ENCODE data around the gene BLACAT1. TPM values are rescaled to one million over a fixed set of nuclear protein-coding genes. Genes with fewer than 3 reads are reported as not detected.

BLACAT1 gene
- total and polyA plus RNA-seq, 4 donors, result 0.35 to 0.74 (median 0.58) TPM

GRCh38 chr1:205450448-205450847, 5.4 kb downstream of the BLACAT1 start:
- DNase-seq, result peak in 1 of 3 donors; percentile 52
- H3K9ac ChIP-seq (ENCODE audit: insufficient read depth in 1 of 2, low read length in 2 of 2), result no peak overlapping the region

DNA sequence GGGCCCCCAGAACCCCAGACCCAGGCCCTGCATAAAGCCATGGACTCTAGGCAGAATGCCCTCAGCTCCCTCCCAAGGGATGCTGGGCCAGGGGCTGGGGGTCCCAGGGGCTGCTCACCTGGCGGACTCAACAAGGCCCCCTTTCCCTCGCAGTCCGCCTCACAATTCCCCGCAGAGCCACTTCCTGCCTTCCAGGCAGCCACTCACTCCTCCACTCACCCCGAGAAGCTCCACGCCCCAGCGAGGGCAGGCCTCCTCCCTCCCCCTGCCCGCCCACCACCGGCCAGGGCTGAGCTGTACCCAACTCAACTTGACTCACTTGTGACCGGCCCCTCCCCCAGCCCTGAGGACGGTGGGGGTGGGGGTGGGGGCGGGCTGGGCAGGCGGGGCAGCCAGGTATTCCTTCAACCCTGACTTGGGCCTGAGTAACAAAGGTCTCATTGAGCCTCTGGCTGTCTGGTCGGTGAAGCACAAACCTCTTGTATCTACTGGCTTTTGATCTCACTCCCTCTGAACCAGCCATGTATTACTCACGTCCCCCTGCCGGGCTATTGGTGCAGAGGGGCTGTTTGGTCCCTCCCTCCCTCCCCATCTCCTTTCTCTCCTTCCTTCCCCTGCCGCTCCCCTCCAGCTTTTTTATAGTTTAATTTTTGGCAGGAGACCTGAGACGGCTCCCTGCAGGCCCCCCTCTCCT, 5.9 kb downstream of the BLACAT1 start:
- peaks cover 0 to 24% (median 22%) of the 10 kb centered on the region in 3 donors for H3K27me3 ChIP-seq (ENCODE audit: control insufficient read depth in 3 of 3, insufficient read depth in 3 of 3, low read length in 2 of 3)
- 40 to 57% methylated on average over 14 to 18 of the region's 18 CpGs for WGBS, 2 donors

More at GRCh38 chr1:205450448-205450847, 5.4 kb downstream of the BLACAT1 start:
- peaks cover 0 to 28% (median 6%) of the 10 kb centered on the region in 5 donors for H3K4me1 ChIP-seq (ENCODE audit: control insufficient read depth in 5 of 5, insufficient read depth in 5 of 5, low read length in 5 of 5)
- ATAC-seq (ENCODE audit: insufficient read depth, low FRiP score), result no peak
- TF ChIP-seq, protein P1, sequence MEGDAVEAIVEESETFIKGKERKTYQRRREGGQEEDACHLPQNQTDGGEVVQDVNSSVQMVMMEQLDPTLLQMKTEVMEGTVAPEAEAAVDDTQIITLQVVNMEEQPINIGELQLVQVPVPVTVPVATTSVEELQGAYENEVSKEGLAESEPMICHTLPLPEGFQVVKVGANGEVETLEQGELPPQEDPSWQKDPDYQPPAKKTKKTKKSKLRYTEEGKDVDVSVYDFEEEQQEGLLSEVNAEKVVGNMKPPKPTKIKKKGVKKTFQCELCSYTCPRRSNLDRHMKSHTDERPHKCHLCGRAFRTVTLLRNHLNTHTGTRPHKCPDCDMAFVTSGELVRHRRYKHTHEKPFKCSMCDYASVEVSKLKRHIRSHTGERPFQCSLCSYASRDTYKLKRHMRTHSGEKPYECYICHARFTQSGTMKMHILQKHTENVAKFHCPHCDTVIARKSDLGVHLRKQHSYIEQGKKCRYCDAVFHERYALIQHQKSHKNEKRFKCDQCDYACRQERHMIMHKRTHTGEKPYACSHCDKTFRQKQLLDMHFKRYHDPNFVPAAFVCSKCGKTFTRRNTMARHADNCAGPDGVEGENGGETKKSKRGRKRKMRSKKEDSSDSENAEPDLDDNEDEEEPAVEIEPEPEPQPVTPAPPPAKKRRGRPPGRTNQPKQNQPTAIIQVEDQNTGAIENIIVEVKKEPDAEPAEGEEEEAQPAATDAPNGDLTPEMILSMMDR (IDR thresholded peaks at IDR 0.05; ENCODE audit: control extremely low read depth, extremely low read depth), result no peak
- no peaks in the 10 kb centered on the region for H3K36me3 ChIP-seq (ENCODE audit: control insufficient read depth in 4 of 4, insufficient read depth in 4 of 4, low read length in 4 of 4)
- H3K27ac ChIP-seq (ENCODE audit: low read depth in 1 of 2, low read length in 1 of 2), result no peak overlapping the region
- H3K9me3 ChIP-seq (ENCODE audit: control insufficient read depth in 4 of 4, insufficient read depth in 3 of 4, low read length in 3 of 4), result no peaks in the 10 kb centered on the region
- peaks cover 0 to 29% (median 27%) of the 10 kb centered on the region in 3 donors for H3K27me3 ChIP-seq (ENCODE audit: control insufficient read depth in 3 of 3, insufficient read depth in 3 of 3, low read length in 2 of 3)
- 60 to 66% methylated on average over 4 of the region's 4 CpGs for WGBS, 2 donors
- no peak overlapping the region for H3K4me3 ChIP-seq

GRCh38 chr1:205449254-205449749, 6.5 kb downstream of the BLACAT1 start:
- DNase-seq, result no peak
- H3K9me3 ChIP-seq (ENCODE audit: control insufficient read depth in 4 of 4, insufficient read depth in 3 of 4, low read length in 3 of 4), result no peaks in the 10 kb centered on the region
- peak overlapping the region in 1 of 2 donors; percentile 58 for H3K27ac ChIP-seq (ENCODE audit: low read depth in 1 of 2, low read length in 1 of 2)
- no peak for ATAC-seq (ENCODE audit: insufficient read depth, low FRiP score)
- 77 to 91% methylated on average over 4 of the region's 4 CpGs for WGBS, 2 donors
- peak overlapping the region in 1 of 2 donors; percentile 32 for H3K9ac ChIP-seq (ENCODE audit: insufficient read depth in 1 of 2, low read length in 2 of 2)
- TF ChIP-seq, protein P1 (IDR thresholded peaks at IDR 0.05; ENCODE audit: control extremely low read depth, extremely low read depth), result no peak
- H3K27me3 ChIP-seq (ENCODE audit: control insufficient read depth in 3 of 3, insufficient read depth in 3 of 3, low read length in 2 of 3), result peaks cover 0 to 18% (median 16%) of the 10 kb centered on the region in 3 donors
- H3K4me3 ChIP-seq, result peak overlapping the region; percentile 4
- peaks cover 0 to 39% (median 8%) of the 10 kb centered on the region in 5 donors for H3K4me1 ChIP-seq (ENCODE audit: control insufficient read depth in 5 of 5, insufficient read depth in 5 of 5, low read length in 5 of 5)
- H3K36me3 ChIP-seq (ENCODE audit: control insufficient read depth in 4 of 4, insufficient read depth in 4 of 4, low read length in 4 of 4), result no peaks in the 10 kb centered on the region

More for the DNA sequence above, 5.9 kb downstream of the BLACAT1 start:
- TF ChIP-seq, protein P1 (IDR thresholded peaks at IDR 0.05; ENCODE audit: control extremely low read depth, extremely low read depth), result no peak
- ATAC-seq (ENCODE audit: insufficient read depth, low FRiP score) (peak; percentile 88), DNase-seq (peak; percentile 55 to 85 (median 83))
- Histone ChIP-seq H3K9me3 (ENCODE audit: control insufficient read depth in 4 of 4, insufficient read depth in 3 of 4, low read length in 3 of 4) (no peaks in the 10 kb centered on the region), H3K36me3 (ENCODE audit: control insufficient read depth in 4 of 4, insufficient read depth in 4 of 4, low read length in 4 of 4) (no peaks in the 10 kb centered on the region), H3K9ac (ENCODE audit: insufficient read depth in 1 of 2, low read length in 2 of 2) (no peak overlapping the region), H3K27ac (ENCODE audit: low read depth in 1 of 2, low read length in 1 of 2) (peak overlapping the region in 1 of 2 donors; percentile 58), H3K4me3 (no peak overlapping the region), H3K4me1 (ENCODE audit: control insufficient read depth in 5 of 5, insufficient read depth in 5 of 5, low read length in 5 of 5) (peaks cover 0 to 33% (median 8%) of the 10 kb centered on the region in 5 donors)

Data from lung (tissue), 12 donors.